Measurements from ENCODE around the gene TMEM9.

The TMEM9 gene

GRCh38 chr1:201085902-201086735 is 68.2 kb downstream of the TMEM9 start:
- DNase-seq (ENCODE audit: low read depth in 3 of 3, low spot score in 1 of 3), result peak in 1 of 3 donors; percentile 6
